Brain microvascular endothelial cell (primary cell): Measurements from ENCODE around the gene IFT80.
"Not testable (repeated sequence)": the region's sequence is repeated elsewhere in the genome, so short reads cannot be mapped to it uniquely, and the experiment has no call there.

Experiments
- DNase-seq: peaks from one replicate; pipeline ENCODE4 v3.0.0-alpha.2; 2020
- H3K27ac ChIP-seq: fragments of 250-450 bp; sonication (Bioruptor Pico); 2 replicates; pipeline ENCODE4 v1.5.1; 2020; ENCODE audit warnings: mild to moderate bottlenecking, moderate library complexity
- H3K27me3 ChIP-seq: fragments of 250-450 bp; sonication (Bioruptor Pico); replicated peaks from 2 replicates; pipeline ENCODE4 v1.5.1; 2020; ENCODE audit warnings: mild to moderate bottlenecking
- H3K36me3 ChIP-seq: fragments of 250-450 bp; sonication (Bioruptor Pico); replicated peaks from 2 replicates; pipeline ENCODE4 v1.5.1; 2020; ENCODE audit warnings: mild to moderate bottlenecking
- H3K4me3 ChIP-seq: 2 replicates; pipeline ENCODE4 v1.5.1; 2011; ENCODE audit warnings: low read depth, mild to moderate bottlenecking, control low read depth, low read length, moderate library complexity
- in situ Hi-C: cut with HindIII; loops from 2 replicates; pipeline ENCODE4 v1.10.0; 2017; ENCODE audit warnings: low sequenced_read_pairs, low pct_ligation_motif_present
- TF ChIP-seq, protein P1 (sequence below): IDR thresholded peaks from 2 replicates; pipeline ENCODE4 v1.5.1; 2011; ENCODE audit warnings: low read depth, mild to moderate bottlenecking, moderate library complexity, low read length, control low read depth, inconsistent platforms; ENCODE audit errors: missing control alignments

Gene IFT80

DNA sequence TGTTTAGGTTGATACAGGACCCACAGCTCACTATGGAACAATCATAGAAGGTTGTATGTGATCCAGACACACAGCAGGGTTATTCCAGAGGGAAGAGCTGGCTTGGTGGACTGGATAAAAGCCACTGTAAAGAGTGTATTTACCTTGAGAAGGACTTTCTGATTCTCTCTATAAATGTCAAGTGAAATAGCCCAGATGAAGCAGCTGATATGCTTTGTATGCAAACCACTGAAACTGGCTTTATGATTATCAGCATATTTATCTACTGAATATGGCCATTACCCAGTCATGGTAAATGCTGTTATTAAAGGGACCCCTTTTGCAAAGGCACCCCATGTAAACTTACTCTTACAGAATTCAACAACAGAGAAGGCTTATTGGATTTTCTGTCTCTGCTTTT lies 145.7 kb downstream of the IFT80 start:
- Histone ChIP-seq H3K27me3 (no peaks in the 10 kb centered on the region), H3K36me3 (no peaks in the 10 kb centered on the region), H3K4me3 (no peak overlapping the region), H3K27ac (no peak overlapping the region)
- TF ChIP-seq, protein P1, sequence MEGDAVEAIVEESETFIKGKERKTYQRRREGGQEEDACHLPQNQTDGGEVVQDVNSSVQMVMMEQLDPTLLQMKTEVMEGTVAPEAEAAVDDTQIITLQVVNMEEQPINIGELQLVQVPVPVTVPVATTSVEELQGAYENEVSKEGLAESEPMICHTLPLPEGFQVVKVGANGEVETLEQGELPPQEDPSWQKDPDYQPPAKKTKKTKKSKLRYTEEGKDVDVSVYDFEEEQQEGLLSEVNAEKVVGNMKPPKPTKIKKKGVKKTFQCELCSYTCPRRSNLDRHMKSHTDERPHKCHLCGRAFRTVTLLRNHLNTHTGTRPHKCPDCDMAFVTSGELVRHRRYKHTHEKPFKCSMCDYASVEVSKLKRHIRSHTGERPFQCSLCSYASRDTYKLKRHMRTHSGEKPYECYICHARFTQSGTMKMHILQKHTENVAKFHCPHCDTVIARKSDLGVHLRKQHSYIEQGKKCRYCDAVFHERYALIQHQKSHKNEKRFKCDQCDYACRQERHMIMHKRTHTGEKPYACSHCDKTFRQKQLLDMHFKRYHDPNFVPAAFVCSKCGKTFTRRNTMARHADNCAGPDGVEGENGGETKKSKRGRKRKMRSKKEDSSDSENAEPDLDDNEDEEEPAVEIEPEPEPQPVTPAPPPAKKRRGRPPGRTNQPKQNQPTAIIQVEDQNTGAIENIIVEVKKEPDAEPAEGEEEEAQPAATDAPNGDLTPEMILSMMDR: no peak
- no peak for DNase-seq
- in situ Hi-C loops: no loop called here

DNA sequence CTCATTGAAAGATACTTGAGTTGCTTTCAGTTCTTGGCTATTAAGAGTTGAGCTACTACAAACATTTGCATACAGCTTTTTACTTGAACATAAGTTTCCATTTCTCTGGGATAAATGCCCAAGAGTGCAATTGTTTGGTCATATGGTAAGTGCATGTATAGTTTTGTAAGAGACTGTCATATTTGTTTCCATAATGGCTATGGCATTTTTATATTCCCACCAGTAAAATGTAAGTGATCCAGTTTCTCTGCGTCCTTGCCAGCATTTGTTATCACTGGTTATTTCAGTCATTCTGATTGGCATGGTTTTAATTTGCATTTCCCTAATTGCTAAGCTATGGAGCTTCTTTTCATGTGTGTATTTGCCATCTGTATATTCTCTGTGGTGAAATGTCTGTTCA lies 151.3 kb downstream of the IFT80 start:
- no peak overlapping the region for H3K27ac ChIP-seq
- no peaks in the 10 kb centered on the region for H3K27me3 ChIP-seq
- in situ Hi-C loops: no loop called here
- DNase-seq: no peak
- TF ChIP-seq, protein P1: no peak
- no peak overlapping the region for H3K4me3 ChIP-seq
- no peaks in the 10 kb centered on the region for H3K36me3 ChIP-seq

DNA sequence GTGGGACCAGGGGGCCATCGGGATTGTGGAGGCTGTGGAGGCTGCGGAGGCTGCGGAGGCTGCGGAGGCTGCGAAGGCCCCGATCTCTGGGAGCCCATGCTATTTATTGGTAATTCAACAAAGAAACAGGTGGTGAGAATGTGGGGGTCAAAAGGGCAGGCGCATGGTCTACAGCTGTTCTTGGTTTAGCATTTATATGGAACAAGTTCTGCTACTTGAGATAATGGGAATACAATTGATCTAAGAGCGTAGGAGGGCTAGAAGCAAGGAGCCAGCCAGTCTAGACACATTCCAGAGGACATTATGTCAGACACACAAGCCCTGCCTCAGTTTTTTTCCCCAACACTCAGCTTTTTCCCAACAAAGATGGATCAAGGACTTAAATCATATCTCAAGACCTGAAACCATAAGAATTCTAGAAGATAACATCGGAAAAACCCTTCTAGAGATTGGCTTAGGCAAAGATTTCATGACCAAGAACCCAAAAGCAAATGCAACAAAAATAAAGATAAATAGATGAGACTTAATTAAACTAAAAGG lies 153.7 kb downstream of the IFT80 start:
- H3K36me3 ChIP-seq: no peaks in the 10 kb centered on the region
- peak; percentile 32 for DNase-seq

DNA sequence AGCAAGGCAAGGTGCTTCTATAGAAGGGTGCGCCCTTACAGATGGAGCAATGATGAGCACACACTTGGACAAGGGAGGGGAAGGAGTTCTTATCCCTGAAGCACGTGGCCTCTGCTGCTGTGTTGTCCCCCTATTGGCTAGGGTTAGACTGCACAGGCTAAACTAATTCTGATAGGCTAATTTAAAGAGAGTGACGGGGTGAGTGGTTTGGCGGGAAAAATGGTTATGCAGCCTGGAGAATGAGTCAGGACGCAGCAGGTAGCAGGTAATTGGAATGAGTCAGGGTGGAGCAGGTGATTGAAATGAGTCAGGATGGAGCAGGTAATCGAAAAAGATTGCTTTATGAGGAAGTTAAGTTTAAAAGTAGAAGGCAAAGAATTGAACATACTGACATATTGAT lies 158.3 kb downstream of the IFT80 start:
- H3K27ac ChIP-seq, in situ Hi-C loops, H3K36me3 ChIP-seq, H3K27me3 ChIP-seq, H3K4me3 ChIP-seq, DNase-seq: not testable (repeated sequence)

More for the DNA sequence above, 153.7 kb downstream of the IFT80 start:
- TF ChIP-seq, protein P1: no peak
- in situ Hi-C loops: no loop called here
- no peak overlapping the region for H3K4me3 ChIP-seq
- no peaks in the 10 kb centered on the region for H3K27me3 ChIP-seq
- H3K27ac ChIP-seq: no peak overlapping the region

DNA sequence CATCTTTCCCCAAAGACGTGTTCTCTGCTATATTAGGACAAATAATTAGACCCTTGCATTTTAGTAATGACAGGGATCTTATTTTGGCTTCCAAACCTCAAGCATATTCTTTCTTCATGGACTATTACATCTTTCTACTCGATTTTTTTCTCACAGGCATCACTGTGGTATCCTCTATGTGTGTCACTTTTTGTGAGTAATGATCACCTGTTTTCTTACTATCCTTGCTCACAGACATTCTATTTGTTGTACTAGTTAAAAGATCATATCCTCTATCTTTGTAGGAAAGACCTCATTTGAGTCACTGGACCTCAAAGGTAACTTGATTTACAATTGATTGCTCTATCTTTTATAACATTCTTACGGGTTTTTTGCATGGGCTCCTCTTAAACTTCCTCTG lies 167.0 kb downstream of the IFT80 start:
- no peak overlapping the region for H3K27ac ChIP-seq
- no peaks in the 10 kb centered on the region for H3K36me3 ChIP-seq
- no peak overlapping the region for H3K4me3 ChIP-seq
- in situ Hi-C loops: no loop called here
- DNase-seq: no peak
- TF ChIP-seq, protein P1: no peak
- peaks cover 4% of the 10 kb centered on the region for H3K27me3 ChIP-seq

DNA sequence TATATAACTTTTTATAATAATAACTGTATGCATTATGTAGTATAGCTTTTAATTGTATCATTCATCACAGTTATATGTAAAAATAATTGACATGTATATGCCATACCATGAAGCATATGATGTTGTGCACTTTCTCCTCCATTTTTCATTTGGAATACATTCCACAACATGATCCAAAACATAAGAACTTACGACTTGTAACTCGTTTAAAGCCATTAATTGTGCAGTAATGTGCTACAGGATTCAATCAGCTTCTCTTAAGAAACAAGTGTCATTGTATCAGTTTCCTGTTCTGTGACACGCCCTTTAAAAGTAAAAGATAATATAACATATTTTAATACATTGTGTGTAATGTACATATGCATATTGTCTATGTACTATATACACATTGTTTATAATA lies 171.6 kb downstream of the IFT80 start:
- Histone ChIP-seq H3K36me3 (no peaks in the 10 kb centered on the region), H3K4me3 (no peak overlapping the region), H3K27ac (no peak overlapping the region), H3K27me3 (peaks cover 30% of the 10 kb centered on the region)
- TF ChIP-seq, protein P1: no peak
- in situ Hi-C loops: no loop called here
- DNase-seq: no peak
